IMR-90 (cell line): ENCODE data around the gene ACBD5. TPM values are rescaled to one million over a fixed set of nuclear protein-coding genes. Genes with fewer than 3 reads are reported as not detected.

Experiments
- ATAC-seq: fragments of 200-7000 bp; cut with Tn5 transposase; 2 replicates; pipeline ENCODE4 v1.9.1; 2020; ENCODE audit warnings: low read depth, mild to moderate bottlenecking, moderate library complexity
- BruUV-seq: library from RNA; stranded (reverse); fragments of 400-500 nt; replicated peaks from 2 replicates; lab custom pipeline; 2021; lab: Mats Ljungman, UMichigan
- CTCF ChIA-PET: fragments of 300-600 bp; formaldehyde crosslinking; extraction: SDS; loops from one replicate; lab custom pipeline; 2021; ENCODE audit warnings: antibody characterized with exemption; lab: Yijun Ruan, JAX
- POLR2A ChIA-PET: fragments of 300-600 bp; sonication (Branson Sonifier 250); formaldehyde crosslinking; loops from one replicate; lab custom pipeline; 2022; ENCODE audit warnings: antibody characterized with exemption; ENCODE audit not compliant: unreplicated experiment; lab: Charles Lee
- DNase-seq: peaks from one replicate; pipeline ENCODE4 v3.0.0; 2013
- H2AFZ ChIP-seq: replicated peaks from 2 replicates; pipeline ENCODE3; 2013; ENCODE audit warnings: low read length, mild to moderate bottlenecking; ENCODE audit not compliant: poor library complexity
- H2AK5ac ChIP-seq: 2 replicates; pipeline ENCODE4 v1.6.1; 2013; ENCODE audit warnings: low read depth, low read length, inconsistent platforms
- H2AK9ac ChIP-seq: replicated peaks from 2 replicates; pipeline ENCODE3; 2013; ENCODE audit warnings: mild to moderate bottlenecking, low read depth, low read length, moderate library complexity; ENCODE audit not compliant: poor library complexity
- H2BK120ac ChIP-seq: 2 replicates; pipeline ENCODE4 v1.6.1; 2013; ENCODE audit warnings: low read depth, low read length, inconsistent platforms
- H2BK15ac ChIP-seq: 3 replicates; pipeline ENCODE4 v1.6.1; 2013; ENCODE audit warnings: low read depth, low read length, inconsistent platforms
- H2BK20ac ChIP-seq: 2 replicates; pipeline ENCODE4 v1.6.1; 2013; ENCODE audit warnings: low read depth, mild to moderate bottlenecking, inconsistent platforms, low read length, moderate library complexity
- H2BK5ac ChIP-seq: 2 replicates; pipeline ENCODE4 v1.6.1; 2013; ENCODE audit warnings: mild to moderate bottlenecking, low read depth, low read length, inconsistent platforms; ENCODE audit not compliant: poor library complexity, severe bottlenecking
- H3K14ac ChIP-seq: replicated peaks from 2 replicates; pipeline ENCODE4 v1.6.1; 2013; ENCODE audit warnings: low read depth, low read length, inconsistent platforms
- H3K18ac ChIP-seq: 2 replicates; pipeline ENCODE4 v1.6.1; 2013; ENCODE audit warnings: low read depth, low read length, control low read depth
- H3K23ac ChIP-seq: 2 replicates; pipeline ENCODE4 v1.6.1; 2013; ENCODE audit warnings: low read depth, low read length, inconsistent platforms
- H3K27ac ChIP-seq: 2 replicates; pipeline ENCODE4 v1.5.1; 2013; ENCODE audit warnings: mild to moderate bottlenecking, control low read depth, low read length; ENCODE audit not compliant: insufficient read depth
- H3K27me3 ChIP-seq: 2 replicates; pipeline ENCODE4 v1.6.1; 2013; ENCODE audit warnings: low read length; ENCODE audit not compliant: control insufficient read depth, insufficient read depth
- H3K36me3 ChIP-seq: 2 replicates; pipeline ENCODE4 v1.6.1; 2013; ENCODE audit warnings: low read length, mixed read lengths; ENCODE audit not compliant: control insufficient read depth, insufficient read depth
- H3K4ac ChIP-seq: 2 replicates; pipeline ENCODE4 v1.6.1; 2013; ENCODE audit warnings: low read depth, low read length, inconsistent platforms
- H3K4me1 ChIP-seq: 2 replicates; pipeline ENCODE4 v1.6.1; 2013; ENCODE audit warnings: low read length, mixed read lengths; ENCODE audit not compliant: control insufficient read depth, insufficient read depth
- H3K4me2 ChIP-seq: 2 replicates; pipeline ENCODE4 v1.6.1; 2013; ENCODE audit warnings: low read depth, mild to moderate bottlenecking, control low read depth, low read length, moderate library complexity
- H3K4me3 ChIP-seq: 2 replicates; pipeline ENCODE4 v1.5.1; 2013; ENCODE audit warnings: low read depth, mild to moderate bottlenecking, control low read depth, low read length, moderate library complexity; ENCODE audit not compliant: insufficient read depth
- H3K56ac ChIP-seq: 2 replicates; pipeline ENCODE4 v1.6.1; 2013; ENCODE audit warnings: low read length, inconsistent platforms; ENCODE audit not compliant: insufficient read depth; ENCODE audit errors: extremely low read depth
- H3K79me1 ChIP-seq, 2 experiments: 2 replicates each; pipeline ENCODE4 v1.6.1; 2013; ENCODE audit warnings: low read length in 2 of 2, inconsistent platforms in 1 of 2, low read depth in 1 of 2
- H3K9ac ChIP-seq: 2 replicates; pipeline ENCODE4 v1.6.1; 2013; ENCODE audit warnings: low read depth, low read length, control low read depth
- H3K9me1 ChIP-seq: 2 replicates; pipeline ENCODE4 v1.6.1; 2013; ENCODE audit warnings: low read length, inconsistent platforms; ENCODE audit not compliant: insufficient read depth
- H3K9me3 ChIP-seq: 2 replicates; pipeline ENCODE4 v1.6.1; 2013; ENCODE audit warnings: low read length; ENCODE audit not compliant: control insufficient read depth, insufficient read depth
- H4K20me1 ChIP-seq: 2 replicates; pipeline ENCODE4 v1.6.1; 2013; ENCODE audit warnings: low read length, inconsistent platforms; ENCODE audit not compliant: insufficient read depth
- H4K5ac ChIP-seq: 2 replicates; pipeline ENCODE4 v1.6.1; 2013; ENCODE audit warnings: mild to moderate bottlenecking, low read depth, low read length, control low read depth
- H4K8ac ChIP-seq, 2 experiments: 2 replicates each; pipeline ENCODE4 v1.6.1; 2013; ENCODE audit warnings: low read depth in 2 of 2, low read length in 2 of 2, control low read depth in 1 of 2, inconsistent platforms in 1 of 2
- H4K91ac ChIP-seq: 2 replicates; pipeline ENCODE4 v1.6.1; 2013; ENCODE audit warnings: low read depth, low read length, inconsistent platforms; ENCODE audit not compliant: insufficient read depth
- BHLHE40 ChIP-seq: fragments of 150-350 bp; IDR thresholded peaks from 2 replicates; pipeline ENCODE4 v1.6.1; 2016; ENCODE audit warnings: mild to moderate bottlenecking, low read depth, low read length
- CEBPB ChIP-seq: IDR thresholded peaks from 2 replicates; pipeline ENCODE4 v1.6.1; 2012; ENCODE audit warnings: low read depth, low read length, improper control_type of control experiment
- CHD1 ChIP-seq: IDR thresholded peaks from 2 replicates; pipeline ENCODE4 v1.6.1; 2012; ENCODE audit warnings: low read depth, low read length, improper control_type of control experiment
- FOS ChIP-seq: fragments of 150-350 bp; IDR thresholded peaks from 2 replicates; pipeline ENCODE4 v1.6.1; 2016; ENCODE audit warnings: low read depth, low read length
- MAZ ChIP-seq: IDR thresholded peaks from 2 replicates; pipeline ENCODE4 v1.6.1; 2012; ENCODE audit warnings: low read depth, mild to moderate bottlenecking, low read length, improper control_type of control experiment, moderate library complexity, borderline replicate concordance
- POLR2A ChIP-seq: IDR thresholded peaks from 2 replicates; pipeline ENCODE4 v1.6.1; 2012; ENCODE audit warnings: mild to moderate bottlenecking, low read depth, low read length
- RCOR1 ChIP-seq: IDR thresholded peaks from 2 replicates; pipeline ENCODE4 v1.6.1; 2012; ENCODE audit warnings: mild to moderate bottlenecking, low read length, improper control_type of control experiment; ENCODE audit not compliant: insufficient replicate concordance
- WGBS, 2 experiments: methylation state at CpG; one replicate each; pipeline versions ENCODE4 v1.1.5 to v1.1.7; 2013; ENCODE audit warnings: missing lambda C conversion rate in 2 of 2; ENCODE audit not compliant: insufficient read length in 1 of 2; ENCODE audit errors: extremely low coverage in 2 of 2; 5-methylcytosine and 5-hydroxymethylcytosine counted together
- dilution Hi-C: fragments of 300-500 bp; cut with HindIII; formaldehyde crosslinking; loops from one replicate; pipeline ENCODE4 v1.14.3; 2018; ENCODE audit warnings: low sequenced_read_pairs; ENCODE audit not compliant: unreplicated experiment
- in situ Hi-C: fragments of 300-500 bp; cut with MboI; formaldehyde crosslinking; loops from 3 replicates; pipeline ENCODE4 v1.14.3; 2019; ENCODE audit warnings: low sequenced_read_pairs, inconsistent platforms, mixed read lengths
- intact Hi-C: fragments of 100-400 bp; cut with micrococcal nuclease; formaldehyde crosslinking; loops from 2 replicates; pipeline ENCODE4 v1.10.0; 2022
- polyA plus RNA-seq, 3 experiments: library from polyadenylated mRNA; depleted of rRNA; stranded (reverse); fragments of >200 nt; gene quantifications; 2 replicates each; pipeline ENCODE4 v1.2.3, GENCODE V29; 2012; ENCODE audit warnings: low replicate concordance in 1 of 3
- total RNA-seq: library from RNA; depleted of rRNA; stranded (reverse); fragments of >200 nt; gene quantifications from 2 replicates; pipeline ENCODE4 v1.2.3, GENCODE V29; 2012
- TF ChIP-seq, protein P1 (sequence below): fragments of 150-350 bp; IDR thresholded peaks from 2 replicates; pipeline ENCODE4 v1.6.1; 2016; ENCODE audit warnings: low read depth, mild to moderate bottlenecking, low read length, moderate library complexity, borderline replicate concordance
- TF ChIP-seq, protein P2 (sequence below): fragments of 150-350 bp; IDR thresholded peaks from 2 replicates; pipeline ENCODE4 v1.6.1; 2017; ENCODE audit warnings: mild to moderate bottlenecking, antibody characterized with exemption, low read length, low read depth

Gene ACBD5
- total and polyA plus RNA-seq, 2 of the 4 experiments (the other 2 are of a cell fraction): 7.7 to 11.7 TPM

DNA sequence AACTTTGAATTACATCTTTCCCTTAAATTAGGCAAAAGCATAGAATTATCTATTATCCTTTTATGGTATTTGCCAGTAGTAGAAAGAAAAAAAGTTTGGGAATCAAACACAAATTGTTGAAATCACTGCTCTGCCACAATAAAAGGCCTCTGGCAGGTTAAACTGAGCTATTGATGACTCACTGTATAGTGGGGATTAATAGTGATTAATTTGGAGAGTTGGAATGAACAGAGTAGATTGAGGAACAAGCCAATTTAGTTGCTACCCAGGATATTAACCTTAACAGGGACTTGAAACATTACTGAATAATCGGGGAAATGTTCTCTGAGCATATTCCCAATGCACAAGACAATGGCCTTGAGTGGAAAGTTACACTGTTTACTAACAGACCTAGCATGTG is 52.3 kb downstream of the ACBD5 start:
- no peak overlapping the region for H3K4me3 ChIP-seq
- no peak overlapping the region for H4K8ac ChIP-seq
- intact Hi-C loops: no loop called here
- no TSS peak for BruUV-seq
- H3K9ac ChIP-seq: no peak overlapping the region
- H2AK5ac ChIP-seq: no peak overlapping the region
- no peak overlapping the region for H3K27ac ChIP-seq
- TF ChIP-seq FOS: no peak
- TF ChIP-seq CHD1: no peak
- TF ChIP-seq, protein P1, sequence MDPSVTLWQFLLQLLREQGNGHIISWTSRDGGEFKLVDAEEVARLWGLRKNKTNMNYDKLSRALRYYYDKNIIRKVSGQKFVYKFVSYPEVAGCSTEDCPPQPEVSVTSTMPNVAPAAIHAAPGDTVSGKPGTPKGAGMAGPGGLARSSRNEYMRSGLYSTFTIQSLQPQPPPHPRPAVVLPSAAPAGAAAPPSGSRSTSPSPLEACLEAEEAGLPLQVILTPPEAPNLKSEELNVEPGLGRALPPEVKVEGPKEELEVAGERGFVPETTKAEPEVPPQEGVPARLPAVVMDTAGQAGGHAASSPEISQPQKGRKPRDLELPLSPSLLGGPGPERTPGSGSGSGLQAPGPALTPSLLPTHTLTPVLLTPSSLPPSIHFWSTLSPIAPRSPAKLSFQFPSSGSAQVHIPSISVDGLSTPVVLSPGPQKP: no peak
- TF ChIP-seq, protein P2, sequence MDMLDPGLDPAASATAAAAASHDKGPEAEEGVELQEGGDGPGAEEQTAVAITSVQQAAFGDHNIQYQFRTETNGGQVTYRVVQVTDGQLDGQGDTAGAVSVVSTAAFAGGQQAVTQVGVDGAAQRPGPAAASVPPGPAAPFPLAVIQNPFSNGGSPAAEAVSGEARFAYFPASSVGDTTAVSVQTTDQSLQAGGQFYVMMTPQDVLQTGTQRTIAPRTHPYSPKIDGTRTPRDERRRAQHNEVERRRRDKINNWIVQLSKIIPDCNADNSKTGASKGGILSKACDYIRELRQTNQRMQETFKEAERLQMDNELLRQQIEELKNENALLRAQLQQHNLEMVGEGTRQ: no peak
- no peak for TF ChIP-seq BHLHE40
- TF ChIP-seq POLR2A: no peak
- no peak for TF ChIP-seq MAZ
- no peak for TF ChIP-seq RCOR1
- no peak for TF ChIP-seq CEBPB
- no peaks in the 10 kb centered on the region for H3K27me3 ChIP-seq
- no peak overlapping the region for H3K23ac ChIP-seq
- H2BK120ac ChIP-seq: no peak overlapping the region
- no peak overlapping the region for H3K56ac ChIP-seq
- ATAC-seq (no peak), DNase-seq (no peak)
- no peak overlapping the region for H3K14ac ChIP-seq
- H2BK20ac ChIP-seq: no peak overlapping the region
- H3K79me1 ChIP-seq: no peaks in the 10 kb centered on the region
- no peaks in the 10 kb centered on the region for H3K9me1 ChIP-seq
- no peak overlapping the region for H2AFZ ChIP-seq
- H3K4ac ChIP-seq: no peak overlapping the region
- no peak overlapping the region for H2AK9ac ChIP-seq
- H3K36me3 ChIP-seq: peaks cover 6% of the 10 kb centered on the region
- in situ Hi-C loops: no loop called here
- H4K91ac ChIP-seq: no peak overlapping the region
- H3K9me3 ChIP-seq: no peaks in the 10 kb centered on the region
- ChIA-PET CTCF (interaction anchor here (0.7 kb wide), 1 partner anchor 35 kb away, joined by 3 read pairs; no protein-coding TSS in a partner anchor), POLR2A (no interaction called here)
- no peak overlapping the region for H3K18ac ChIP-seq
- dilution Hi-C loops: no loop called here
- H4K20me1 ChIP-seq: no peaks in the 10 kb centered on the region
- no peak overlapping the region for H2BK15ac ChIP-seq
- H2BK5ac ChIP-seq: no peak overlapping the region
- no peak overlapping the region for H3K4me2 ChIP-seq
- H4K5ac ChIP-seq: no peak overlapping the region
- H3K4me1 ChIP-seq: no peaks in the 10 kb centered on the region; the same call in 1 of the 2 replicates
- WGBS, 2 experiments: no CpG with 5 or more reads among the region's 1 CpG
